ENCODE data around the gene USP7.
"Not testable (repeated sequence)": the region's sequence is repeated elsewhere in the genome, so short reads cannot be mapped to it uniquely, and the experiment has no call there.

USP7 gene

GRCh38 chr16:8890549-8890921 lies 73.2 kb downstream of the USP7 start:
- H3K4me1 Mint-ChIP-seq = peaks cover 9% of the 10 kb centered on the region
- no peaks in the 10 kb centered on the region for H3K27me3 Mint-ChIP-seq
- no peak overlapping the region for H3K27ac Mint-ChIP-seq
- no peak overlapping the region for H3K4me3 Mint-ChIP-seq
- H3K36me3 Mint-ChIP-seq = peaks cover 8% of the 10 kb centered on the region
- no peaks in the 10 kb centered on the region for H3K9me3 Mint-ChIP-seq

GRCh38 chr16:8889893-8890548 lies 73.7 kb downstream of the USP7 start:
- H3K36me3 Mint-ChIP-seq = peaks cover 8% of the 10 kb centered on the region
- H3K4me1 Mint-ChIP-seq = peaks cover 9% of the 10 kb centered on the region
- H3K9me3 Mint-ChIP-seq = no peaks in the 10 kb centered on the region
- H3K4me3 Mint-ChIP-seq = no peak overlapping the region
- no peaks in the 10 kb centered on the region for H3K27me3 Mint-ChIP-seq
- H3K27ac Mint-ChIP-seq = no peak overlapping the region

GRCh38 chr16:8888951-8889892 lies 74.5 kb downstream of the USP7 start:
- no peaks in the 10 kb centered on the region for H3K9me3 Mint-ChIP-seq
- H3K36me3 Mint-ChIP-seq = peaks cover 5% of the 10 kb centered on the region
- H3K27me3 Mint-ChIP-seq = no peaks in the 10 kb centered on the region
- no peak overlapping the region for H3K4me3 Mint-ChIP-seq
- no peak overlapping the region for H3K27ac Mint-ChIP-seq
- H3K4me1 Mint-ChIP-seq = peaks cover 9% of the 10 kb centered on the region

- Mint-ChIP-seq H3K36me3 (peaks cover 3% of the 10 kb centered on the region), H3K4me3 (no peak overlapping the region), H3K27me3 (no peaks in the 10 kb centered on the region), H3K9me3 (no peaks in the 10 kb centered on the region), H3K4me1 (peaks cover 9% of the 10 kb centered on the region), H3K27ac (peak overlapping the region; percentile 55)
These were observed 75.7 kb downstream of the USP7 start for GRCh38 chr16:8887952-8888560.

- no peak overlapping the region for H3K4me3 Mint-ChIP-seq
- no peak overlapping the region for H3K27ac Mint-ChIP-seq
- peaks cover 2% of the 10 kb centered on the region for H3K36me3 Mint-ChIP-seq
- peaks cover 9% of the 10 kb centered on the region for H3K4me1 Mint-ChIP-seq
- H3K9me3 Mint-ChIP-seq = no peaks in the 10 kb centered on the region
- H3K27me3 Mint-ChIP-seq = no peaks in the 10 kb centered on the region
These were observed 76.3 kb downstream of the USP7 start for GRCh38 chr16:8887431-8887765.

GRCh38 chr16:8886593-8887430 lies 76.9 kb downstream of the USP7 start:
- Mint-ChIP-seq H3K27ac (no peak overlapping the region), H3K4me3 (no peak overlapping the region), H3K36me3 (peaks cover 2% of the 10 kb centered on the region), H3K9me3 (no peaks in the 10 kb centered on the region), H3K4me1 (peaks cover 9% of the 10 kb centered on the region), H3K27me3 (no peaks in the 10 kb centered on the region)

GRCh38 chr16:8885674-8886592 lies 77.8 kb downstream of the USP7 start:
- Mint-ChIP-seq H3K27me3 (no peaks in the 10 kb centered on the region), H3K9me3 (no peaks in the 10 kb centered on the region), H3K4me3 (no peak overlapping the region), H3K4me1 (peaks cover 9% of the 10 kb centered on the region), H3K36me3 (peaks cover 2% of the 10 kb centered on the region), H3K27ac (no peak overlapping the region)

GRCh38 chr16:8882725-8883377 lies 80.9 kb downstream of the USP7 start:
- Mint-ChIP-seq H3K9me3 (no peaks in the 10 kb centered on the region), H3K27me3 (no peaks in the 10 kb centered on the region), H3K36me3 (no peaks in the 10 kb centered on the region), H3K27ac (no peak overlapping the region), H3K4me3 (no peak overlapping the region), H3K4me1 (peaks cover 12% of the 10 kb centered on the region)

- Mint-ChIP-seq H3K27me3 (no peaks in the 10 kb centered on the region), H3K36me3 (no peaks in the 10 kb centered on the region), H3K4me1 (peaks cover 12% of the 10 kb centered on the region), H3K9me3 (no peaks in the 10 kb centered on the region), H3K27ac (no peak within 1 kb of the TSS), H3K4me3 (no peak within 1 kb of the TSS)
These were observed 81.6 kb downstream of the USP7 start, which contains the start of gene LITAFD for GRCh38 chr16:8882041-8882617. LITAFD (plus strand) TSS chr16:8882351; CDS start chr16:8884356, 2,005 bp downstream.

- Mint-ChIP-seq H3K27ac (no peak overlapping the region), H3K27me3 (no peaks in the 10 kb centered on the region), H3K36me3 (no peaks in the 10 kb centered on the region), H3K9me3 (no peaks in the 10 kb centered on the region), H3K4me3 (no peak overlapping the region), H3K4me1 (peaks cover 7% of the 10 kb centered on the region)
These were observed 82.7 kb downstream of the USP7 start for GRCh38 chr16:8880839-8881510.

- Mint-ChIP-seq H3K36me3 (no peaks in the 10 kb centered on the region), H3K4me3 (no peak overlapping the region), H3K27me3 (no peaks in the 10 kb centered on the region), H3K27ac (no peak overlapping the region), H3K9me3 (no peaks in the 10 kb centered on the region), H3K4me1 (peaks cover 9% of the 10 kb centered on the region)
These were observed 85.2 kb downstream of the USP7 start for GRCh38 chr16:8878523-8878911.

- H3K4me3 Mint-ChIP-seq = no peak overlapping the region
- H3K4me1 Mint-ChIP-seq = peaks cover 9% of the 10 kb centered on the region
- H3K27me3 Mint-ChIP-seq = no peaks in the 10 kb centered on the region
- H3K36me3 Mint-ChIP-seq = no peaks in the 10 kb centered on the region
- peak overlapping the region; percentile 14 for H3K27ac Mint-ChIP-seq
- H3K9me3 Mint-ChIP-seq = no peaks in the 10 kb centered on the region
These were observed 85.7 kb downstream of the USP7 start for GRCh38 chr16:8877894-8878522.

- Mint-ChIP-seq H3K4me1 (peaks cover 18% of the 10 kb centered on the region), H3K27ac (peak overlapping the region; percentile 23)
- not testable (repeated sequence) for H3K4me3 Mint-ChIP-seq, H3K36me3 Mint-ChIP-seq, H3K27me3 Mint-ChIP-seq, H3K9me3 Mint-ChIP-seq
These were observed 88.4 kb downstream of the USP7 start for GRCh38 chr16:8875317-8875716.
